Measurements from ENCODE around the gene CDNF. TPM values are rescaled to one million over a fixed set of nuclear protein-coding genes. Genes with fewer than 3 reads are reported as not detected.

Gene CDNF
- total RNA-seq, 4 donors from 2014 or later, result 1.1 to 1.3 TPM; not detected in 2

- Histone ChIP-seq H3K4me1 (no peaks in the 10 kb centered on the region), H3K9me3 (no peaks in the 10 kb centered on the region), H3K36me3 (no peaks in the 10 kb centered on the region), H3K27me3 (no peaks in the 10 kb centered on the region), H3K4me3 (no peak overlapping the region), H3K27ac (no peak overlapping the region)
- no peak for DNase-seq
- no peak for TF ChIP-seq POLR2A (IDR thresholded peaks at IDR 0.05)
- no peak for TF ChIP-seq CTCF (IDR thresholded peaks at IDR 0.05)
- intact Hi-C loops (cut with DNase I), result no loop called here
- WGBS, 2 donors, result 65 to 74% methylated on average over 3 of the region's 3 CpGs
Observed at GRCh38 chr10:14806318-14806717, 31.5 kb downstream of the CDNF start.

- WGBS, 2 donors, result 38 to 86% methylated on average over 1 of the region's 1 CpG
- no peaks in the 10 kb centered on the region for H3K4me1 ChIP-seq
- TF ChIP-seq CTCF (IDR thresholded peaks at IDR 0.05) (no peak), POLR2A (IDR thresholded peaks at IDR 0.05) (no peak)
- no peak overlapping the region for H3K4me3 ChIP-seq
- H3K9me3 ChIP-seq, result no peaks in the 10 kb centered on the region
- no peak overlapping the region for H3K27ac ChIP-seq
- no peaks in the 10 kb centered on the region for H3K36me3 ChIP-seq
- H3K27me3 ChIP-seq, result no peaks in the 10 kb centered on the region
- intact Hi-C loops (cut with DNase I), result no loop called here
- DNase-seq, result no peak
Observed at GRCh38 chr10:14803827-14804226, 34.0 kb downstream of the CDNF start.

GRCh38 chr10:14801723-14802122 is 36.1 kb downstream of the CDNF start:
- Histone ChIP-seq H3K27ac (no peak overlapping the region), H3K27me3 (no peaks in the 10 kb centered on the region), H3K4me1 (no peaks in the 10 kb centered on the region), H3K36me3 (no peaks in the 10 kb centered on the region), H3K9me3 (no peaks in the 10 kb centered on the region), H3K4me3 (no peak overlapping the region)
- 54 to 58% methylated on average over 3 to 5 of the region's 5 CpGs for whole genome bisulfite sequencing, 2 donors
- intact Hi-C loops (cut with DNase I), result no loop called here
- no peak for DNase-seq
- TF ChIP-seq CTCF (IDR thresholded peaks at IDR 0.05), result no peak
- TF ChIP-seq POLR2A (IDR thresholded peaks at IDR 0.05), result no peak

GRCh38 chr10:14800397-14800796 is 37.4 kb downstream of the CDNF start:
- TF ChIP-seq CTCF (IDR thresholded peaks at IDR 0.05), result no peak
- TF ChIP-seq POLR2A (IDR thresholded peaks at IDR 0.05), result no peak
- 30 to 54% methylated on average over 1 of the region's 1 CpG for WGBS, 2 donors
- Histone ChIP-seq H3K27me3 (no peaks in the 10 kb centered on the region), H3K36me3 (no peaks in the 10 kb centered on the region), H3K9me3 (no peaks in the 10 kb centered on the region), H3K27ac (no peak overlapping the region), H3K4me3 (no peak overlapping the region), H3K4me1 (no peaks in the 10 kb centered on the region)
- DNase-seq, result no peak
- intact Hi-C loops (cut with DNase I), result no loop called here

GRCh38 chr10:14798636-14799035 is 39.2 kb downstream of the CDNF start:
- TF ChIP-seq POLR2A (IDR thresholded peaks at IDR 0.05), result no peak
- TF ChIP-seq CTCF (IDR thresholded peaks at IDR 0.05), result no peak
- intact Hi-C loops (cut with DNase I), result no loop called here
- Histone ChIP-seq H3K36me3 (no peaks in the 10 kb centered on the region), H3K27me3 (no peaks in the 10 kb centered on the region), H3K9me3 (no peaks in the 10 kb centered on the region), H3K4me3 (no peak overlapping the region), H3K4me1 (no peaks in the 10 kb centered on the region), H3K27ac (no peak overlapping the region)
- no peak for DNase-seq
- 23 to 49% methylated on average over 5 of the region's 5 CpGs for WGBS, 2 donors

Measured in esophagus squamous epithelium (tissue), 5 donors.